Spleen (tissue), 7 donors: Measurements from ENCODE around the gene PFN1.

Experiments used
- POLR2A ChIP-seq, 3 donors: fragments of 450-650 bp; IDR thresholded peaks; one replicate each; pipeline ENCODE4 v1.5.1; 2017; ENCODE audit warnings: antibody characterized with exemption in 3 of 3, mild to moderate bottlenecking in 1 of 3
- POLR2AphosphoS5 ChIP-seq, 3 donors: sonication (generic); formaldehyde crosslinking; IDR thresholded peaks; one replicate each; pipeline ENCODE4 v1.5.1; 2017; ENCODE audit warnings: antibody characterized with exemption in 3 of 3
- TF ChIP-seq, protein P1 (sequence below), 11 experiments: fragments of 200-600 bp in 7 of 11; fragments of 450-650 bp in 4 of 11; sonication (generic) in 4 of 11; IDR thresholded peaks in 8 of 11; conservative IDR thresholded peaks in 3 of 11; 1 replicate in 7 of 11; 2 replicates in 4 of 11; pipeline versions ENCODE4 v1.4.0 to v1.8.0; 2016 to 2021; ENCODE audit warnings: antibody characterized with exemption in 11 of 11, inconsistent platforms in 4 of 11, mild to moderate bottlenecking in 1 of 11
- donor health status: DM: no; HTN: no; CAD: no; lungs with moderate emphysema.
- donor health status: DM: no; HTN: no; CAD: no.
- donor health status: DM: no; HTN: no; CAD: no.

DNA sequence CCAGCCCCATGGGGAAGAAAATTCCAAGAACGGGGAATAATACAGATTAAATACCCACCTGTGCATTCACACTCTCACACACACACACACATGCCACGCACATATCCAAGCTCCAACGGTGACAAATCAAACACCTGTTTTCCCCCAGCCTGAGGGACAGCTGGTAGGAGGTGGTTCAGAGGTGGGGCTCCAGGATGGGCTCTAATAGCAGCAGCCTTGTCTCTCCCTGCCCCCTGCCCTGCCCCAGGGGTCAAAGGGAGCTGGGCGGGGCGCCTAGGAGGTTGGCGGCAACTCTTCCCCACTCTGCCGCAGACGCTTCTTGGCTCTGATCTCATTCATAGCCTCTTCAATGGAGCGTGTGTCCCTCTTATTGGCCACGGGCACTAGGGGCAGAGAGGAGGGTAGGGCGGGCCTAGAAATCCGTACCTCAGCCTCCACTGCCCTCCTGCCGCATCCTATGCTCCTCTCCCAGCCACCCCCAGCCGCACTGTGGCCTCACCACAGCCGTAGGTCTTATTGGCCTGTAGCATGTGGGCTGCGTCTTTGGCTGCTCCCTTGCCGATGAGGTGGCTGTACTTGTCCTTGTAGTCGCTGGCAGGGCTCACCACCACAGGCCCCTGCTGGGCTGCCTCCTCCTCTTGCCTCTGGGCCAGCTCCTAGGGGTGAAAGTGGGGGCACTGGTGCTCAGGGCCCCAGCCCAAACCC is 11.1 kb upstream of the PFN1 start:
- TF ChIP-seq POLR2AphosphoS5 (IDR thresholded peaks at IDR 0.05) (peak in 1 of 3 donors; percentile 23), POLR2A (IDR thresholded peaks at IDR 0.05) (no peak)
- TF ChIP-seq, protein P1, sequence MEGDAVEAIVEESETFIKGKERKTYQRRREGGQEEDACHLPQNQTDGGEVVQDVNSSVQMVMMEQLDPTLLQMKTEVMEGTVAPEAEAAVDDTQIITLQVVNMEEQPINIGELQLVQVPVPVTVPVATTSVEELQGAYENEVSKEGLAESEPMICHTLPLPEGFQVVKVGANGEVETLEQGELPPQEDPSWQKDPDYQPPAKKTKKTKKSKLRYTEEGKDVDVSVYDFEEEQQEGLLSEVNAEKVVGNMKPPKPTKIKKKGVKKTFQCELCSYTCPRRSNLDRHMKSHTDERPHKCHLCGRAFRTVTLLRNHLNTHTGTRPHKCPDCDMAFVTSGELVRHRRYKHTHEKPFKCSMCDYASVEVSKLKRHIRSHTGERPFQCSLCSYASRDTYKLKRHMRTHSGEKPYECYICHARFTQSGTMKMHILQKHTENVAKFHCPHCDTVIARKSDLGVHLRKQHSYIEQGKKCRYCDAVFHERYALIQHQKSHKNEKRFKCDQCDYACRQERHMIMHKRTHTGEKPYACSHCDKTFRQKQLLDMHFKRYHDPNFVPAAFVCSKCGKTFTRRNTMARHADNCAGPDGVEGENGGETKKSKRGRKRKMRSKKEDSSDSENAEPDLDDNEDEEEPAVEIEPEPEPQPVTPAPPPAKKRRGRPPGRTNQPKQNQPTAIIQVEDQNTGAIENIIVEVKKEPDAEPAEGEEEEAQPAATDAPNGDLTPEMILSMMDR (IDR thresholded peaks at IDR 0.05 in 8 of 11, conservative IDR thresholded peaks at IDR 0.05 in 3 of 11): no peak
